ENCODE results near the gene IFIH1.

DNA sequence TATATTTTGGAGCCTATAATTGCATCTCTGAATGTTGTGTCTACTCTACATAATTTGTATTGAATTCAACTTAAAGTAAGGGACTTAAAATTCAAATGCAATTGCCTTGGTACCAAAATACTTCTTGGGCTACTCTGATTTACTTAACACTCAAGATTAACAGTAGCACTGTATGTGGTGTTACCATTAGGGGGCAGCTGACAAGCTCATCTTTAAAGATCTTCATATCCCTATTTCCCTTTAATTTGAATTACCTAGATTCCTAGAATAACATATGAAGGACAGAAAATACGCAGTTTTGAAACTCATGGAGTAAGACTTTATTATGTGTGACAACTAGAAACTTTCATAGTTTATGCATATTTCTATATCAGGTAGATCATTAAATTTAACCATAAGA is 37.8 kb downstream of the IFIH1 start:
- TF ChIP-seq POLR2A (IDR thresholded peaks at IDR 0.05) = no peak
- TF ChIP-seq, protein P1, sequence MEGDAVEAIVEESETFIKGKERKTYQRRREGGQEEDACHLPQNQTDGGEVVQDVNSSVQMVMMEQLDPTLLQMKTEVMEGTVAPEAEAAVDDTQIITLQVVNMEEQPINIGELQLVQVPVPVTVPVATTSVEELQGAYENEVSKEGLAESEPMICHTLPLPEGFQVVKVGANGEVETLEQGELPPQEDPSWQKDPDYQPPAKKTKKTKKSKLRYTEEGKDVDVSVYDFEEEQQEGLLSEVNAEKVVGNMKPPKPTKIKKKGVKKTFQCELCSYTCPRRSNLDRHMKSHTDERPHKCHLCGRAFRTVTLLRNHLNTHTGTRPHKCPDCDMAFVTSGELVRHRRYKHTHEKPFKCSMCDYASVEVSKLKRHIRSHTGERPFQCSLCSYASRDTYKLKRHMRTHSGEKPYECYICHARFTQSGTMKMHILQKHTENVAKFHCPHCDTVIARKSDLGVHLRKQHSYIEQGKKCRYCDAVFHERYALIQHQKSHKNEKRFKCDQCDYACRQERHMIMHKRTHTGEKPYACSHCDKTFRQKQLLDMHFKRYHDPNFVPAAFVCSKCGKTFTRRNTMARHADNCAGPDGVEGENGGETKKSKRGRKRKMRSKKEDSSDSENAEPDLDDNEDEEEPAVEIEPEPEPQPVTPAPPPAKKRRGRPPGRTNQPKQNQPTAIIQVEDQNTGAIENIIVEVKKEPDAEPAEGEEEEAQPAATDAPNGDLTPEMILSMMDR (IDR thresholded peaks at IDR 0.05) = no peak

All from thyroid gland (tissue), 4 donors.